ENCODE results near the gene KCNK10.
A peak's percentile ranks its signal among the peaks of the same experiment; 100 is the strongest.

The KCNK10 gene

DNA sequence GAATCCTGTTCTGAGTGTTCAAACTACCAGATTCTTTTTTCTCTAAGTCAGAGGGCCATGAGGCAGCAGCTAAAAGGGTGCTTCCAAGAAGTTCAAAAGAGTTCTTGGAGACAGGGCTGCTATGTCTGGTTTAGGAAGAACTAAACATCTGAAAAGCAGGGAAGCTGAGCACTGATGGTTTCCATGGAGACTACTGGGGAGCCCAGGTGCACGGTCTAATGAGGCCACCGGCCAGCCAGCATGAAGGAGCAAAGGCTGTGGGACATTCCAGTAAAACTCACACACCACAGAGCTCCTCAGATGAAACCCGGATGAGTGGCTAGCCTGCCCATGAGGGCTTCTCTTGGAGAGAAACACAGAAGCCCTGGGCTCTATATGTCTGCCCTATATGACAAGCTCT is 97.3 kb downstream of the KCNK10 start:
- DNase-seq = no peak

DNA sequence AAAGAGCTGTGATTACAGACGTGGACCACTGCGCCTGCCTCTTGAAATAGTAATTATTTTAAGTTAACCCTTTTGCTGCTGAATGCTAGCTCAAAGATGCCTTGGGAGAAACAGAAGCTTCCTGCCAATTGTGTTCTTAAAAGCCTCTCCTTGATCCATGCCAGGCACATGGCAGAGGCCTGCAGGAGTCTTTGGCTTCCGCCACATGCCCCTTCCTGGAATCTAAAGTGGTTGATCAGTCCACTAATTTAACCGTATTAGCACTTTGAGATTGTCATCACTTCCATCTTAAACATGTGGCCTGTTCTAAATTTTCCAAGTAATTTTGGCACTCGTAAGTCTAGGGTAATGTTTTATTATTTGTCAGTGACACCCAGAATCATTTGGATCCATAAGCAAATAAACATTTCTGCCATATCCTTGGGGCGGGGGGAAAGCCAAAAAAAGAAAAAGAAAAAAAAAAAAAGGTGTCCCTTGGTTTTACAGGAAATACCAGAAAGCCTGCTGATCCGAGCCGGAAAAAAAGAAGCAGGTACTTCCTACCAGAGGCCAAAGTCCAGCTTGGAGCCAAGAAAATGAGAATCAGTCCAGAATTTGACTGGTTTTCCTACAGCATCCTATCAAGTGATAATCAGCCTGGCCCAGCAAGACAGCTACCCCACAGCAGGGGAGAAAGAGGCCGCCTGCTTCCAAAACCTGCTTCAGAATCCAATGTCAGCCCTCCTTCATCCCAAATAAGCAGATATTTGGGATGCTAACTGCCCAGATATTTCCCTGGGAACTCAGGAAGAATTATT is 104.8 kb downstream of the KCNK10 start:
- DNase-seq = no peak

DNA sequence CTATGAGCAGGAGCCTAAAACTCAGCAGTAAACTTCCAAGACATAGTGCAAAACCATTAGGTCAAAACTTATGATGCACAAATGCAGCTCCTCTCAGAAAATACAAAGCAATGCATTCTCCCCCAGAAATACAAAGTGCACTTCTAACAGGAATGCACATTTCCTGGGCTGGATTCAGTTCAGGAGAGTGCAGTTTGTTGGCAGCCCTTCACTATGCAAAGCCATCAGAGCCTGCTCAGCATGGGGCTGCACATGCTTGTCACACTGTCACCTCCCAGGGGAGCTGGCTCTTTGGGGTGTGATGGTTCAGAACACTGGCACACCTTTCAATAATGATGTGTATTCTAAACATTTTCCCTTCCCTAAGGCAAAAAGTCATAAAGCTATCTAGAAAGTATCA is 110.4 kb downstream of the KCNK10 start:
- DNase-seq = no peak

DNA sequence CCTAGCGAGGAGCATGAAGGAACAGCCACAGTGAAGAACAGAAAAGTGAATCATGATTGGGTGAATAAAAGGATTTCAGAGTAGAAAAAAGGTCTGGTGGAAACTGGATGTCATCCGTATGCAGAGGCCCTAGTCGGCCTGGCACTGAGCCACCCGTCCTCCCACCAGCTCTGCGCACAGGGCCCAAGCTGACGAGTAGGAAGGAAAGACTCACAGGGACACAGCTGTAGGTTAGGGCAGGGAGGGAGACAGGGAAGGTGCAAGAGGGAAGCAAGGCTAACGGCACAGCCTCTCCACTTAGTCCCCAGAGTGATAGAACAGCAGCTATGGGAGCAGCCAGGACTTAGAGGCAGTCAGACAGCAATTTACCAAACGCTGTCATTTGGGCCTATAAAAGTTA is 112.6 kb downstream of the KCNK10 start:
- DNase-seq = no peak

DNA sequence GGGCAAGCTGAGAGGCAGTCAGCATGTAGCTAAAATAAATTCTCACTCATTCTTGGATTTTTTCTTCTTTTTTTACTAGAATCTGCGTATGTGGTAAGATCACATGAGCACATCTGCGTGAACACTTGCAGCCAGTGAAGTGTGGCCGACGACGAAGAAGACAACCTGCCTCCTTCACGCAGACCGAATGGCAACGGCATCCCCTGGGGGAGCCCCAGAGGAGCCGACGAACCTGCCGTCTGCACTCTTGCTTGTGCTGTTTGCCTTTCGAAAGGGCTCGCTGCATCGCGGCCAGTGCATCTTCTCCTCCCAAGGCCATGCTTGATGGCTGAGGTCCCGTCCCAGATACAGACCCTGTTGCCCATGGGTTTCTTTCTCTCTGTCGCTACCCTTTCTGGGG is 113.8 kb downstream of the KCNK10 start:
- DNase-seq = no peak

DNA sequence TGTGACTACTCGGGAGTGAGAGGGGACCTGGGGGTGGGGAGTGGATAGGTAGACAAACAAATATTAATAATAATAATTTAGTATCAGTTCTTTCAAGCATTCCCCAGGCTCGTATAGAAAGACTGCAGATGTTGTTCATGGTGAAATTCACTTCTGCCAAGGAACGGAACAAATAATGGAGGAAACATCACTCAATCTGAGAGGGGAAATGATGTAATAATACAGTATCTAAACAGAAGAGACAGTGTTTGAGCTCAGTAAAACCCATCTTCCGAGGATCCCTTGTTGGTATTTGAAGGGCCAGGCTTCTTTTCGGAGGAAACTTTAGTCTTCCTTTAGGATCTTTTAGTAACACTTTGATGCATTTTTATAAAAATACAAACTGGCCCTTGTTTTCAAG is 114.2 kb downstream of the KCNK10 start:
- DNase-seq = no peak

DNA sequence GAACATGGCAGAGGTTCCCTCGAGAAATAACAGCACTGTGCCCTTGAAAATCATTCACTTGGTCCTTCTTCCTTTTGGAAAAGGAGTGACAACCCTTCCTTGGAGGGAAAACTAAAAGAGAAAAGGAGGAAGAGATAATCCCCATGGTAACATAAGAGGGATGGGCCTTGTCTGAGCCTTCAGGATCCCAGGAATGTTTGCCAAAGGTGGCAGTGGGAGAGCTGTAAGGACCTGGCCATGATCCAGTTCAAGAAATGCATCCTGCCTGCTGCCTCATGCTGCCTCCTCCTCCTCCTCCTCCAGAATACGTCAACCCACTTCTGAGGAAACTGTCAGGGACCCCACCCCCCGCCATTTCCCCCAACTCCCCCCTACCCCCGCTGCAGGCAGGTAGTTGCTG is 118.8 kb downstream of the KCNK10 start:
- DNase-seq = no peak

DNA sequence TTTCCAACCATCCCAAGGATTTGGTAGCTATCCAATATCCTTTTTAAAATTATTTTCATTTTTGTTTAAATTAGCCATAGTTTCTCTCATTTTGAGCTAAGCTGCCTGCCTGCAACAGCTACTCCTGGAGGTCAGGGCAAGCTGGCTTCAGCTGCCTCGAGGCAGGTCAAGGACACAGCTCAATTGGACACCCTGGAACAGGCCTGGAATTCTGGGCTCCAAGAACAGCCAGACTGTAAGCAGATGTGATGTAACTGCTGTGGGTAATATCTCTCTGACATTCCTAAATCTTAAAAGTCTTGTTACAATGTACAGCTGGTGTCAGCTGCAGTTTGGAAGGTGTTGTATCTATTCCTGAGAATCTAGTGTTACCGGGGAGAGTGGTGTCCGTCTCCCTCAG is 119.8 kb downstream of the KCNK10 start:
- DNase-seq = no peak

DNA sequence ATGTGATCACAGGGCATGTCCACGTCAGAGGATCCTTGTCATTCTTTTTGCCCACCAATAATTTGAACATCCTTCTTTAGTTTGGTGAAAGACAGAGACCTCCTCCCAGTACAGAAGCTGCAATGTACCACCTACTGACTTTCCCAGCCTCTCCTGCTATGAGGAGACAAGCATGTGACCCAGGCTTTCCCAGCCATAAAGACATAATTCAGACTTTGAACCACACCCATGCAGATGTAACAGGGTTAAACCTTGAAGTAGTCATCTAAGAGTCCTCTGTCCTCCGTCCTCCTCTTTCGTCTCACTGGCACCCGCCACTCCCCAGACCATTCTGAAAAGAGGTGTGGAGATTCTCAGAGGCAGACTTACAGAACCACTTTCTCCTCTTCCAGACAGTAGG is 120.8 kb downstream of the KCNK10 start:
- DNase-seq = no peak

DNA sequence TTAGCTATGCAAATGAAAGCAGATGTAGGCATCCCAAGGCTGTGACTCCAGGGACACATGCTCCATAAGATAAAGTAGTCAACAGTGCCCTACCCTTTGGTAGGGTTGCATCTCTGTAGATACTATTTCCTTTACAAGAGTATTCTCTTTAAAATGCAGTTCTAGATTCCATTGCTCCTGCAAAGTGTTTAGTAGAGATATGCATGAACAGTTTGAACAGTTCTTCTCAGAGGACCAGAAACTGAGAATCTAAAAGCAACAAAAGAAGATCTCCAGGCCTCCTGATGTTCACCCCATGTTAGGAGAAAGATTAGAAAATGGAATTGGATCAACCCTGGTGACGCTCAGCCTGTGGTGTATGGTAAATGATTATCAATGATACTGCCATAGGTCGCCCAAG is 121.2 kb downstream of the KCNK10 start:
- no peak for DNase-seq

DNA sequence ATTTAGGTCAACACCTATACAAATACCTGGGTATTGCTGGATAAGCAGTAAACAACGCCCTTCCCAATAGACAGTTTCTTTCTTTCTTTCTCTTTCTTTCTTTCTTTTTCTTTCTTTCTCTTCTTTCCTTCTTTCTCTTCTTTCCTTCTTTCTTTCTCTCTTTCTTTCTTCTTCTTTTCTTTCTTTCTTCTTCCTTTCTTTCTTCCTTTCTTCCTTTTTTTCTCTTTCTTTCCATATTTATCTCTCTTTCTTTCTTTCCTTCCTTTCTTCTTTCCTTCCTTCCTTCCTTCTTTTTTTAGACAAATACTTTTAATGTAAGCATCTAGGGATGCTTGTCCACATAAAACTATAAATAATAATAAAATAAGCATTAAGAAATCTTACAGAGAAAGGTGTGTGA is 123.2 kb downstream of the KCNK10 start:
- DNase-seq = no peak

DNA sequence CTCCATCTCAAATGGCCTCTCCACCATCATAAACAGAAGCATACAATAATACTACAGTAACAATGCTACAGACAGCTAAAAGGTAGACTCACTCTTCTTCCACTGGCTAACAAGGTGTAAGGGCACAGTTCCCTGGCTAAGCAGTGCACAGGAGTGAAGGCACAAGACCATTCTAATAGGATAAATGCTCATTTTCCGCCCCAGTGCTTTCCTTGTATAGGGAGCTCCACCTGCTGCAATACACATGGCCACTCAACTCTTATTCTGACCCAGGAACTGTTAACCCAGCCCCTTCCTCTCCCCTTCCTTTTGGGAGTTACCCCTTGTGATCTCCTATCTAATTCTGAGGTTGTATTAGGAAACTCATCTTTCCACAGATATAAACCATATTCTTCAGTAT is 124.6 kb downstream of the KCNK10 start:
- no peak for DNase-seq

DNA sequence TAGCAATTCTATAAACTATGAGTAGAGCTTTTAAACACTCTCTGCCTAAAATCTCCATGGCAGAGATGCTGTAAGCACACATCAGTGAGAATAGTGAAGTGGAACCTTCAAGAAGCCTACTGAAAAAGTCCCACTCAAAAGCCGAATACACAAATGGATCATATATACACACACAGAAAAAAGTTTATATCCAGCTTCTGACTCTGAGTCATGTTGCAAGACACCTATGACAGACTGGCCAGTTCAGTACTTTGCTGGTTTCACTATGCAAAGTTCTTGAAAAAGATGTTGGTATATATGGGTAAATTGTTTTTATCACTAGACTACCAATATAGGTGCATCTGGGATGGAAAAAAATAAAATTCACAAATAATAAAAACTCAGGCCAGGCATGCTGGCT is 126.1 kb downstream of the KCNK10 start:
- DNase-seq = no peak

DNA sequence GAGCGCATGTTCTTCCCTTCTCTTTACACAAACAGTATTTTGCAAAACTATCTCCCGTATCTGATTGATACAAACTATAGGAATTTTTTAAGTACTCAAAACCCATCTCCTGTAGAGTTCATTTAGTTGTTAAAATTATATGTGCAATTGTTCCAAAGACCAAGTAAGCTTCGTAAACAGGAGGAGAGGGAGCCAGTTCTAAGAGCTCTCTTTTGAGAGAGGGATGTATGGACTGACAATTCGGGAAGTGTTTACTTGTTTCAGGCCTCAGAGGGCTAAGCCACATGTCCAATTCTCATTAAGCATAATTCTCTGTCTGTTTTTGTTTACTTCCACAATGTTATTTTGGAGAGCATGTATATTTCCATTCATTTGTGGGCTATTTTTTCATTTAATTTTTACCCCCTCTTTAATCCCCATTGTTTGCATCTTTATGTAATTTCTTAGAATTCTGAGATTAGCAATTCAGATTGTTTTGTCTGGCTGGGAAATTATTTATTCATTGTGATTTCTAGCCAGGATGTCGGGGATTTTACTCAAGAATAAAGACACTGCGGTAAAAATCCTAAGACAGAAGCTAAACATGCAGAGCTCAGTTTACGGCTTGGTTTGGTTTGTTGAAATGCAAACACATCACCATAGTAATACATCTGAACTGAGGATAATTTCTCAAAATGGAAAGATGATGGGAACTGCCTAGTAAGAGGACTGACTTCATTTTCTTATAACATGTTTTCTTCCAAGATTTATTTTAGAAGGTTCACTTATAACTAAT is 126.8 kb downstream of the KCNK10 start:
- DNase-seq = no peak

DNA sequence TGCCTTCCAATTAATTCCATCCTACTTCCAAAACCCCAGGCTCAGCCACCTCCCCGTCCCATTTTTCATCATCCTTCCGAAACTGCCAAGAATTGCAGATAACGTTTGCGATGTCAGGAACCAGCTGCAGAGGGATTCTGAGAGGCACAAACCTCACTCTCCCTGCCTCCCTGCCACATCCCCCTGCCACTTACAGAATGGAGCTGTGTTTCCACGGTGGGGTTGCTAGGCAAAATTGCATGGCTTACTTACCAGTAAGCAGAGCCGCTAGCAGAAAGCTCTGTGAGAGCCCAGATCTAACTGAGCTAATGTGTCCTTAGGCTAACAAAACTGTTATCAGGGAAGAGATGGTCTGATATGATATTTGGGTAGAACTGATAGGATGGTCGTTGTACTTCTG is 127.4 kb downstream of the KCNK10 start:
- no peak for DNase-seq

DNA sequence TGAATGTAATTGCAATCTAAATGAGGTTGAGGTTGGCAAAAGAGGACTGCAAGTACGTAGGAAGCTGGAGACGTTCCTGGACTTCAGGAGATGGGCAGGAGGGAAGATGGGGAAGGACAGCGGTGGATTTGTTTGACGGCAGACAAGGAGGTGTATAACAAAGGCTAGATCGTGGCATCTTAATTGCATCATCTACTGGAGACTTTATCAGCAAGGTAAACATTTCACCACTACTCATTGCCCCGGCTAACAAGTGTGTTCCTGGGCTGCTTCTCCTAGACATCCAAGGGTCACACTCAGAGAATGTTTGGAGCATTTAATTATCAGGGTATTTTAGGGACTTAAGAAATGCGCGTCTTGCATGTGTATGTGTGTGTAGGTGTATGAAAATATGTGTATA is 128.5 kb downstream of the KCNK10 start:
- no peak for DNase-seq

DNA sequence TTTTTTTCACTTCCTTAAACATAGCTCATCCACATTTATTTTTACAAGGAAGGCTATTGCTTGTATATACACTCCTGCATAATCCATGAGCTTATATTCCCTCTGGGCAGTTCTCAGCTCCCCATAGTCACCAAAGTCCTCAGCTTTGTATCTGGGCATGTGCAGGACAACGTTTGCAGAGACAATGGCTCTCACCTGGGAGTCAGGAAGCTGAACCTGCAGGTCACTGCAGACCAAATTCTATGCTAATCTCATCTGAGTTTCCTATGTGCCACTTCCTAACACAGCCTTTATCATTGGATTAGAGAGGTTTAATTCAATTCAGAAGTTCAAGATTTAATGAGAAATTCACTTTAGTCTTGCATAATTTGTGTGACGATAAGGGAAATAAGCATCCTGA is 131.5 kb downstream of the KCNK10 start:
- DNase-seq = no peak

DNA sequence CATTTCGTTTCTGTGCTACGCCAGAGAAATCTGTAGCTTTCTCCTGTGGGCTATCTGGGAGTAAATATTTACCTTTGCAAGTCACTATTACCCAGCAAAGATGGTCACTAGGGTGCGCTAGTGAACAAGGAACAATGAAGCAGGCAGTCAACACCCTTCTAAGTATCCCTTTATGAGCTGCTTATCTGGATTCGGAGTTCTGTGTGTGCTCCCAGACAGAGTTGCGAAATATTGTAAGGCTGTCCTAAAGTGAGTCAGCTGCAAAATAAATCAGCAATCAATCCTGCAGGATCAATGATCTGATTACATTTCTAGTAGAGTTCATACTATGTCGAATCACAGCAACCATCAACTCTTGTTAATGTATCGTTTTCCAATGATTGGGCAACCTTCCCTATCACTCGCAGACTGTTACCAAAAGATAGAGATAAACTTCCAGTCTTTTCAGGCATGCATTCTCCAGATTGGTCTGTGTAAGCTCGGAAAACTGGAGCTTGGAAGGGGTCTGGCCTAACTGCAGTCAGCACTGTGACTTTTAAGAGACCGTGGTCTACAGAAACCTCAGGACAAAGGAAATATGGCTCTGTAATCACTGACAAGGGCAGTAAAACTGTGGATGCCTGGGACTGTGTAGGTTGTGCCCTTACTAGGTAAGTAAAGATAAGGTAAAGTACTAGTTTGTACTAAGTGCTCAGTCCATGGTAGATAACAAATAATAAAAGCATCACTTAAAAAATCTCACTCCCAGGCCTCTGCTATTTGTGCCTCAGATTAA is 133.5 kb downstream of the KCNK10 start:
- DNase-seq = peak; percentile 46 to 54

DNA sequence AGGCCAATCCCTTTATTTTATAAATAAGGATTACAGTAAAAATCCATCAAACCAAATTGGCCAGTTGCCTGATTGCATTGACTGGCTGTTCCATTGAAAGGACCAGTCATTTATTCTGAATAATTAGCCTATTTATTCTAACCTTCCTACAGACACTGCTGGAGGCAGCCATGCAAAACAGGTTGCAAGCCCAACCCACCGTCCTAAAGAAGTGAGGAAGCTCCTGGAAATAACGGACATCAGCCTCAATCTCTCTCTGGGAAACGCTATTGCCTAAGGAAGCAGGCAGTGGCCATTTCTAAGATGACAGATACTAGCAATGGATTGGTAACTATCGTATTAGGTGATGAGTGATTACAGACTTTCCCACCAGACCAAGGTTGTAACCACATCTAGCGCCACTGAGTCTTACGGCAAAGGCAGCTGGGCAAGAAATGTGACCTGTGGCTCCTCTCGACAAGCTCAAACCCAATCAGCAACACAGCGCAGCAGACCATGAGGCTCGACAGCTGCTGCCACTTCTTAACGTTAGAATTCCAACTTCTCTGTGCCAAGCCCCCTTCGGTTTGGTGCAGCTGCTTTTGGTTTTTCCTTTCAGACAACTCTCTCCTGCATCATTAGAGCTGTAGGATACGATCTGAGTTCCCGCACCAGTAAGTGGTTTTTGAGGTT is 134.2 kb downstream of the KCNK10 start:
- no peak for DNase-seq

DNA sequence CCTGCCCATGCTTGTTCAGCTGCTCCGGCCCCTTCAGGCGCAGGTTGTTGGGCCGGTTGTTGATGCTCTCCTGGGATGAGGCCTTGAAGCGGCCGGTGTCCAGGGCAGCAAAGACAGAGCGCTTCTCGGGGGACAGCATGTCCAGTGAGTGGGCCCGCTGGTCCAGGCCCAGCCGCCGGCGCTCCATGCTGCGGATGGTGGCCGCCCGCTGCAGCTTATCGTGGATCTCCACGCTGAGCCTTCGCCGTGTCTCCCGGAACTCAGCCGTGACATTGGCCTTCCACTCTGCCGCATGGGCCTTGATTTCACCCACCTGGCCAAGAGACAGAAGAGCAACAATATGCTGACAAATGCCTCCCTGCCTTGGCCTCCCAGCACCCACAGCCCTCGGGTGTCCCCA is 137.2 kb downstream of the KCNK10 start:
- no peak for DNase-seq

DNA sequence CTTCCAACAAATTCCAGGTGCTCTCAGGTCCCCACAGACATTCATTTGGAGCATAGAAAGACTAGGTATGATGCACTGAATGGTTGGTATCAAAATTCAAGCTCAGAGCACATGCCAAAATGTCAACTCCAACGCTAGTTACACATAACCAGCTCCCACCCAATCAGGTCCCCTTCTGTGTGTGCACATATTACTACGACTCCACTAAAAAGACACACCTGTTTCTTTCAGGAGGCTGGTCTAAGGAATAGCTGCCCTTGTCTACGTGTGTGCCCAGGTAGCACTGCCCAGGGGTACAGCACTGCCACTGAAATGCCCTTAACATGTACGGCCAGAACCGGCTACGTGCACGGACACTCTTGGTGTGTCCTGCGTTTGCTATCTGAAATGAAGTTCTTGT is 138.1 kb downstream of the KCNK10 start:
- no peak for DNase-seq

DNA sequence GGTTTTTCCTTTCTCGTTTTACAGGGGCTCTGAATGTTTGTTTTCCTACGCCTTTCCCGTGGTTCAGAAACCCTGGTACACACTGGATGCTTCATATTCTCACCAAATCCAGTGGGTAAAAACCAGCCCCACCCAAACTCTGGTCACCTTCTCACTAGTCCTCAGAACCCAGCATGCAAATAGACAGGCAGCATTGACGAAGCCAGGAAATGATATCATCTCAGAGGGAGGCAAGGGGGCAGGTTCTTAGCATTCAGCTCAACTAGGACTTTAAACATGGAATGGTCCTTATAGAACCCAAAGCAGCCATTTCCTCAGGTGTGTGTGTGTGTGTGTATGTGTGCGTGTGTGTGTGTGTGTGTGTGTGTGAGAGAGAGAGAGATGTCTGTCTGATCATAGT is 142.0 kb downstream of the KCNK10 start:
- peak in 1 of 2 donors; percentile 3 for DNase-seq

DNA sequence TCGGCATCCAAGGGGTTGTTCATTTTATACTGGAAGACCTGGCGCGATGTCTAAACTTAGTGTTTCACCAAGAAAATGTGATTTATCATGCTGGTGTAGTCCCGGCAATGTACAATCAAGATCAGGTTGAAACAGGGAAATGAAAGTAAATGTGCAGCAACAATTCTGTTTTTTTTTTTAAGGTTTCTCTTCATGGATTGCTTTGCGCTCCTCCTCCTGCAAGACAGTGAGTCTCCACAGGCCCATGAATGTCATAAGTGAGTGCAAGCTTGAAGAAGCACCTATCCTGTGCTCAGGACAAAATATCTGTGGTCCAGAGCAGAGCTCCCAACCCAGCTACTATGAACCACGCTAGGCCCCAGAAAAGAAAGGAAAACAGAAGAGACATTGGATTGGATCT is 143.4 kb downstream of the KCNK10 start:
- no peak for DNase-seq

Data from CD4-positive, alpha-beta T cell treated with Interleukin-1 beta for 1 hour (primary cell).